Fibroblast of lung (primary cell): ENCODE measurements around the gene CDH4. TPM values are rescaled to one million over a fixed set of nuclear protein-coding genes. Genes with fewer than 3 reads are reported as not detected.

Experiments used
- DNase-seq, 2 donors: peaks; one replicate each; pipeline versions ENCODE4 v3.0.0 to v3.0.0-alpha.2; 2010; ENCODE audit warnings: low read depth in 2 of 2
- H2AFZ ChIP-seq: 2 replicates; pipeline ENCODE4 v1.5.1; 2012; ENCODE audit warnings: low read length, control low read depth, inconsistent platforms
- H3K27ac ChIP-seq: 2 replicates; pipeline ENCODE4 v1.5.1; 2011; ENCODE audit warnings: low read length, control low read depth; ENCODE audit not compliant: insufficient read depth
- H3K27me3 ChIP-seq: 2 replicates; pipeline ENCODE4 v1.5.1; 2011; ENCODE audit warnings: mild to moderate bottlenecking, low read length; ENCODE audit not compliant: control insufficient read depth, insufficient read depth
- H3K36me3 ChIP-seq: 2 replicates; pipeline ENCODE4 v1.5.1; 2011; ENCODE audit warnings: low read length; ENCODE audit not compliant: control insufficient read depth, insufficient read depth
- H3K4me1 ChIP-seq: 2 replicates; pipeline ENCODE4 v1.5.1; 2011; ENCODE audit warnings: low read length; ENCODE audit not compliant: control insufficient read depth, insufficient read depth; ENCODE audit errors: extremely low read depth
- H3K4me2 ChIP-seq: 2 replicates; pipeline ENCODE4 v1.5.1; 2011; ENCODE audit warnings: low read length, control low read depth; ENCODE audit not compliant: insufficient read depth; ENCODE audit errors: extremely low read depth
- H3K4me3 ChIP-seq, 4 experiments: fragments of 200-600 bp in 1 of 4; sonication (generic) in 1 of 4; replicated peaks in 1 of 4; 2 replicates each; pipeline ENCODE4 v1.5.1; 2011 to 2016; ENCODE audit warnings: low read length in 4 of 4, low read depth in 3 of 4, mild to moderate bottlenecking in 3 of 4, control low read depth in 2 of 4, inconsistent platforms in 1 of 4, mixed read lengths in 1 of 4; ENCODE audit not compliant: insufficient read depth in 1 of 4; ENCODE audit errors: control extremely low read depth in 1 of 4
- H3K79me2 ChIP-seq: 2 replicates; pipeline ENCODE4 v1.5.1; 2012; ENCODE audit warnings: mild to moderate bottlenecking, low read length, inconsistent platforms; ENCODE audit not compliant: control insufficient read depth, insufficient read depth
- H3K9ac ChIP-seq: 2 replicates; pipeline ENCODE4 v1.5.1; 2011; ENCODE audit warnings: mild to moderate bottlenecking, low read length, control low read depth; ENCODE audit not compliant: insufficient read depth
- H3K9me3 ChIP-seq: 2 replicates; pipeline ENCODE4 v1.5.1; 2012; ENCODE audit warnings: low read depth, low read length; ENCODE audit not compliant: control insufficient read depth, insufficient read depth
- H4K20me1 ChIP-seq: 2 replicates; pipeline ENCODE4 v1.5.1; 2011; ENCODE audit warnings: low read length; ENCODE audit not compliant: control insufficient read depth, insufficient read depth; ENCODE audit errors: extremely low read depth
- EZH2 ChIP-seq: IDR thresholded peaks from 2 replicates; pipeline ENCODE4 v1.5.1; 2012; ENCODE audit warnings: low read length, control low read depth, mild to moderate bottlenecking; ENCODE audit errors: missing control alignments
- polyA plus RNA-seq, 2 donors: library from polyadenylated mRNA; depleted of rRNA in 1 of 2; stranded (reverse) in 1 of 2; unstranded in 1 of 2; fragments of >200 nt; gene quantifications; 2 replicates each; pipeline ENCODE4 v1.2.1, GENCODE V29; 2011 to 2012; ENCODE audit warnings: missing spikeins in 1 of 2
- total RNA-seq: library from RNA; depleted of rRNA; stranded (reverse); fragments of >200 nt; gene quantifications from 2 replicates; pipeline ENCODE4 v1.2.1, GENCODE V29; 2014
- TF ChIP-seq, protein P1 (sequence below), 2 donors: IDR thresholded peaks in 1 of 2; conservative IDR thresholded peaks in 1 of 2; 1 replicate in 1 of 2; 2 replicates in 1 of 2; pipeline ENCODE4 v1.5.1; 2011 to 2012; ENCODE audit warnings: low read length in 2 of 2, control low read depth in 1 of 2, inconsistent platforms in 1 of 2, low read depth in 1 of 2, mild to moderate bottlenecking in 1 of 2

CDH4 gene
- total and polyA plus RNA-seq, 2 donors (not counting 1 experiment from before 2014, with no cell fraction given), result 4.8 to 6.8 TPM

- Histone ChIP-seq H3K4me1 (no peaks in the 10 kb centered on the region), H3K79me2 (no peaks in the 10 kb centered on the region), H3K4me2 (no peak overlapping the region), H3K9ac (no peak overlapping the region), H3K27me3 (no peaks in the 10 kb centered on the region), H2AFZ (no peak overlapping the region), H3K27ac (no peak overlapping the region), H4K20me1 (no peaks in the 10 kb centered on the region), H3K36me3 (no peaks in the 10 kb centered on the region), H3K4me3 (no peak overlapping the region), H3K9me3 (no peaks in the 10 kb centered on the region)
- TF ChIP-seq, protein P1, sequence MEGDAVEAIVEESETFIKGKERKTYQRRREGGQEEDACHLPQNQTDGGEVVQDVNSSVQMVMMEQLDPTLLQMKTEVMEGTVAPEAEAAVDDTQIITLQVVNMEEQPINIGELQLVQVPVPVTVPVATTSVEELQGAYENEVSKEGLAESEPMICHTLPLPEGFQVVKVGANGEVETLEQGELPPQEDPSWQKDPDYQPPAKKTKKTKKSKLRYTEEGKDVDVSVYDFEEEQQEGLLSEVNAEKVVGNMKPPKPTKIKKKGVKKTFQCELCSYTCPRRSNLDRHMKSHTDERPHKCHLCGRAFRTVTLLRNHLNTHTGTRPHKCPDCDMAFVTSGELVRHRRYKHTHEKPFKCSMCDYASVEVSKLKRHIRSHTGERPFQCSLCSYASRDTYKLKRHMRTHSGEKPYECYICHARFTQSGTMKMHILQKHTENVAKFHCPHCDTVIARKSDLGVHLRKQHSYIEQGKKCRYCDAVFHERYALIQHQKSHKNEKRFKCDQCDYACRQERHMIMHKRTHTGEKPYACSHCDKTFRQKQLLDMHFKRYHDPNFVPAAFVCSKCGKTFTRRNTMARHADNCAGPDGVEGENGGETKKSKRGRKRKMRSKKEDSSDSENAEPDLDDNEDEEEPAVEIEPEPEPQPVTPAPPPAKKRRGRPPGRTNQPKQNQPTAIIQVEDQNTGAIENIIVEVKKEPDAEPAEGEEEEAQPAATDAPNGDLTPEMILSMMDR (conservative IDR thresholded peaks at IDR 0.05 in 1 of 2, IDR thresholded peaks at IDR 0.05 in 1 of 2; ENCODE audit: low read depth in 1 of 2, low read length in 2 of 2), result no peak
- TF ChIP-seq EZH2, result no peak
- DNase-seq, result no peak
Observed at GRCh38 chr20:61658563-61658962, 406.5 kb downstream of the CDH4 start.

DNA sequence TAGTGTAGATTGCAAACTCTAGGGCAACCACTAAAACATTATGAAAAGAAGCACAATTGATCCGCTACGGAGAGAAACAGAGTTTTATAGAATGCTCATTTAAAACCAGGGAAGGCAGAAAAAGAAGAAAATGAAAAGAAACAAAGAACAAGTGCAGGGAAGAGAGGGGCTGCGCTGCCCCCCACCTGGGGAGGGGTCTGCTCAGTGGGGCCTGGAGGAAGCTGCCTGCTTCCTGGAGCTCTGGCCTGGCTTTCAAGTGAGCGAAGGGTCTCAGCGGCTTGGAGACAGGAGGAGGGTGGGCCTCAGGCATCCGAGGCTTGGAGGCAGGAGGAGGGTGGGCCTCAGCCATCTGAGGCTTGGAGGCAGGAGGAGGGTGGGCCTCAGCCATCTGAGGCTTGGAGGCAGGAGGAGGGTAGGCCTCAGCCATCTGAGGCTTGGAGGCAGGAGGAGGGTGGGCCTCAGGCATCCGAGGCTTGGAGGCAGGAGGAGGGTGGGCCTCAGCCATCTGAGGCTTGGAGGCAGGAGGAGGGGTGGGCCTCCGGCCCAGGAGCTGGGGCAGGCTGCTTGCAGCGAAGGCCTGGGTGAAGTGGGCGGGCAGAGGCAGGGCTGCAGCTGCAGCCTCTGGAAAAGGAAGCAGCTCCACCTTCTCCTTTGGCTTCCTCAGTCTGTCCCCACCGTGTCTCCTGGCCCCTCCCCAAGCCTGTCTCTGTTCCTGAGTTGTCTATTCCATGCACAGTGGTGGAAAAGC, 407.4 kb downstream of the CDH4 start:
- H3K27ac ChIP-seq, result no peak overlapping the region
- no peaks in the 10 kb centered on the region for H4K20me1 ChIP-seq
- no peaks in the 10 kb centered on the region for H3K79me2 ChIP-seq
- no peaks in the 10 kb centered on the region for H3K36me3 ChIP-seq
- H3K9me3 ChIP-seq, result no peaks in the 10 kb centered on the region
- TF ChIP-seq EZH2, result no peak
- TF ChIP-seq, protein P1 (conservative IDR thresholded peaks at IDR 0.05 in 1 of 2, IDR thresholded peaks at IDR 0.05 in 1 of 2; ENCODE audit: low read depth in 1 of 2, low read length in 2 of 2), result no peak
- H3K4me3 ChIP-seq, result no peak overlapping the region
- DNase-seq, result no peak
- H2AFZ ChIP-seq, result no peak overlapping the region
- H3K9ac ChIP-seq, result no peak overlapping the region
- H3K27me3 ChIP-seq, result no peaks in the 10 kb centered on the region
- no peaks in the 10 kb centered on the region for H3K4me1 ChIP-seq
- no peak overlapping the region for H3K4me2 ChIP-seq

DNA sequence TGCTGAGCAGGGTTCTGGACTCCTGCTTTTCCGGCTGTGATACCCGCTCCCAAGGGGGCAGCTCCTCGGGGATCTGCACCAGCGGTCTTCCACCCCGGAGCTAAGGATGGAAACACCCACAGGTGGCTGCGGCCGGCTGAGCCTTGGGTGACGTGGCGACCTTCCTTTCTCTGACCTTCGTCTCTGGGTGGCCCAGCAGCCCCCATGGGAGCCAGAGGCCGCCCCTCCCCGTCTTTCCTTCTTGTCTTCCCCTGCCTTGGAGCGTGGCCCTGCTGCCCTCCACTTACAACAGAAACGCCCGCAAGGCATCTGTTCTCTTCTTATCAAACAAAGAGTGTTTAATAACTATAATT, 407.9 kb downstream of the CDH4 start:
- H2AFZ ChIP-seq, result no peak overlapping the region
- no peak for DNase-seq
- no peaks in the 10 kb centered on the region for H3K4me1 ChIP-seq

More for the DNA sequence above, 407.9 kb downstream of the CDH4 start:
- H3K4me2 ChIP-seq, result no peak overlapping the region
- no peaks in the 10 kb centered on the region for H3K36me3 ChIP-seq
- TF ChIP-seq, protein P1 (conservative IDR thresholded peaks at IDR 0.05 in 1 of 2, IDR thresholded peaks at IDR 0.05 in 1 of 2; ENCODE audit: low read depth in 1 of 2, low read length in 2 of 2), result no peak
- TF ChIP-seq EZH2, result no peak
- H3K9ac ChIP-seq, result no peak overlapping the region
- H4K20me1 ChIP-seq, result no peaks in the 10 kb centered on the region
- H3K4me3 ChIP-seq, result no peak overlapping the region
- H3K79me2 ChIP-seq, result no peaks in the 10 kb centered on the region
- no peaks in the 10 kb centered on the region for H3K27me3 ChIP-seq
- H3K27ac ChIP-seq, result no peak overlapping the region
- H3K9me3 ChIP-seq, result no peaks in the 10 kb centered on the region
